IMR-90 (cell line): ENCODE results near the gene SPATS2L. TPM values are rescaled to one million over a fixed set of nuclear protein-coding genes. Genes with fewer than 3 reads are reported as not detected.

Experiments used
- ATAC-seq: fragments of 200-7000 bp; cut with Tn5 transposase; 2 replicates; pipeline ENCODE4 v1.9.1; 2020; ENCODE audit warnings: low read depth, mild to moderate bottlenecking, moderate library complexity
- BruUV-seq: library from RNA; stranded (reverse); fragments of 400-500 nt; replicated peaks from 2 replicates; lab custom pipeline; 2021; lab: Mats Ljungman, UMichigan
- CTCF ChIA-PET: fragments of 300-600 bp; formaldehyde crosslinking; extraction: SDS; loops from one replicate; lab custom pipeline; 2021; ENCODE audit warnings: antibody characterized with exemption; lab: Yijun Ruan, JAX
- POLR2A ChIA-PET: fragments of 300-600 bp; sonication (Branson Sonifier 250); formaldehyde crosslinking; loops from one replicate; lab custom pipeline; 2022; ENCODE audit warnings: antibody characterized with exemption; ENCODE audit not compliant: unreplicated experiment; lab: Charles Lee
- DNase-seq: peaks from one replicate; pipeline ENCODE4 v3.0.0; 2013
- H2AFZ ChIP-seq: replicated peaks from 2 replicates; pipeline ENCODE3; 2013; ENCODE audit warnings: low read length, mild to moderate bottlenecking; ENCODE audit not compliant: poor library complexity
- H2AK5ac ChIP-seq: 2 replicates; pipeline ENCODE4 v1.6.1; 2013; ENCODE audit warnings: low read depth, low read length, inconsistent platforms
- H2AK9ac ChIP-seq: replicated peaks from 2 replicates; pipeline ENCODE3; 2013; ENCODE audit warnings: mild to moderate bottlenecking, low read depth, low read length, moderate library complexity; ENCODE audit not compliant: poor library complexity
- H2BK120ac ChIP-seq: 2 replicates; pipeline ENCODE4 v1.6.1; 2013; ENCODE audit warnings: low read depth, low read length, inconsistent platforms
- H2BK15ac ChIP-seq: 3 replicates; pipeline ENCODE4 v1.6.1; 2013; ENCODE audit warnings: low read depth, low read length, inconsistent platforms
- H2BK20ac ChIP-seq: 2 replicates; pipeline ENCODE4 v1.6.1; 2013; ENCODE audit warnings: low read depth, mild to moderate bottlenecking, inconsistent platforms, low read length, moderate library complexity
- H2BK5ac ChIP-seq: 2 replicates; pipeline ENCODE4 v1.6.1; 2013; ENCODE audit warnings: mild to moderate bottlenecking, low read depth, low read length, inconsistent platforms; ENCODE audit not compliant: poor library complexity, severe bottlenecking
- H3K14ac ChIP-seq: replicated peaks from 2 replicates; pipeline ENCODE4 v1.6.1; 2013; ENCODE audit warnings: low read depth, low read length, inconsistent platforms
- H3K18ac ChIP-seq: 2 replicates; pipeline ENCODE4 v1.6.1; 2013; ENCODE audit warnings: low read depth, low read length, control low read depth
- H3K23ac ChIP-seq: 2 replicates; pipeline ENCODE4 v1.6.1; 2013; ENCODE audit warnings: low read depth, low read length, inconsistent platforms
- H3K27ac ChIP-seq: 2 replicates; pipeline ENCODE4 v1.5.1; 2013; ENCODE audit warnings: mild to moderate bottlenecking, control low read depth, low read length; ENCODE audit not compliant: insufficient read depth
- H3K27me3 ChIP-seq: 2 replicates; pipeline ENCODE4 v1.6.1; 2013; ENCODE audit warnings: low read length; ENCODE audit not compliant: control insufficient read depth, insufficient read depth
- H3K36me3 ChIP-seq: 2 replicates; pipeline ENCODE4 v1.6.1; 2013; ENCODE audit warnings: low read length, mixed read lengths; ENCODE audit not compliant: control insufficient read depth, insufficient read depth
- H3K4ac ChIP-seq: 2 replicates; pipeline ENCODE4 v1.6.1; 2013; ENCODE audit warnings: low read depth, low read length, inconsistent platforms
- H3K4me1 ChIP-seq: 2 replicates; pipeline ENCODE4 v1.6.1; 2013; ENCODE audit warnings: low read length, mixed read lengths; ENCODE audit not compliant: control insufficient read depth, insufficient read depth
- H3K4me2 ChIP-seq: 2 replicates; pipeline ENCODE4 v1.6.1; 2013; ENCODE audit warnings: low read depth, mild to moderate bottlenecking, control low read depth, low read length, moderate library complexity
- H3K4me3 ChIP-seq: 2 replicates; pipeline ENCODE4 v1.5.1; 2013; ENCODE audit warnings: low read depth, mild to moderate bottlenecking, control low read depth, low read length, moderate library complexity; ENCODE audit not compliant: insufficient read depth
- H3K56ac ChIP-seq: 2 replicates; pipeline ENCODE4 v1.6.1; 2013; ENCODE audit warnings: low read length, inconsistent platforms; ENCODE audit not compliant: insufficient read depth; ENCODE audit errors: extremely low read depth
- H3K79me1 ChIP-seq, 2 experiments: 2 replicates each; pipeline ENCODE4 v1.6.1; 2013; ENCODE audit warnings: low read length in 2 of 2, inconsistent platforms in 1 of 2, low read depth in 1 of 2
- H3K9ac ChIP-seq: 2 replicates; pipeline ENCODE4 v1.6.1; 2013; ENCODE audit warnings: low read depth, low read length, control low read depth
- H3K9me1 ChIP-seq: 2 replicates; pipeline ENCODE4 v1.6.1; 2013; ENCODE audit warnings: low read length, inconsistent platforms; ENCODE audit not compliant: insufficient read depth
- H3K9me3 ChIP-seq: 2 replicates; pipeline ENCODE4 v1.6.1; 2013; ENCODE audit warnings: low read length; ENCODE audit not compliant: control insufficient read depth, insufficient read depth
- H4K20me1 ChIP-seq: 2 replicates; pipeline ENCODE4 v1.6.1; 2013; ENCODE audit warnings: low read length, inconsistent platforms; ENCODE audit not compliant: insufficient read depth
- H4K5ac ChIP-seq: 2 replicates; pipeline ENCODE4 v1.6.1; 2013; ENCODE audit warnings: mild to moderate bottlenecking, low read depth, low read length, control low read depth
- H4K8ac ChIP-seq, 2 experiments: 2 replicates each; pipeline ENCODE4 v1.6.1; 2013; ENCODE audit warnings: low read depth in 2 of 2, low read length in 2 of 2, control low read depth in 1 of 2, inconsistent platforms in 1 of 2
- H4K91ac ChIP-seq: 2 replicates; pipeline ENCODE4 v1.6.1; 2013; ENCODE audit warnings: low read depth, low read length, inconsistent platforms; ENCODE audit not compliant: insufficient read depth
- CEBPB ChIP-seq: IDR thresholded peaks from 2 replicates; pipeline ENCODE4 v1.6.1; 2012; ENCODE audit warnings: low read depth, low read length, improper control_type of control experiment
- SMC3 ChIP-seq: fragments of 150-350 bp; IDR thresholded peaks from 2 replicates; pipeline ENCODE4 v1.6.1; 2016; ENCODE audit warnings: low read depth, mild to moderate bottlenecking, antibody characterized with exemption, low read length, moderate library complexity
- WGBS, 2 experiments: methylation state at CpG; one replicate each; pipeline versions ENCODE4 v1.1.5 to v1.1.7; 2013; ENCODE audit warnings: missing lambda C conversion rate in 2 of 2; ENCODE audit not compliant: insufficient read length in 1 of 2; ENCODE audit errors: extremely low coverage in 2 of 2; 5-methylcytosine and 5-hydroxymethylcytosine counted together
- dilution Hi-C: fragments of 300-500 bp; cut with HindIII; formaldehyde crosslinking; loops from one replicate; pipeline ENCODE4 v1.14.3; 2018; ENCODE audit warnings: low sequenced_read_pairs; ENCODE audit not compliant: unreplicated experiment
- in situ Hi-C: fragments of 300-500 bp; cut with MboI; formaldehyde crosslinking; loops from 3 replicates; pipeline ENCODE4 v1.14.3; 2019; ENCODE audit warnings: low sequenced_read_pairs, inconsistent platforms, mixed read lengths
- intact Hi-C: fragments of 100-400 bp; cut with micrococcal nuclease; formaldehyde crosslinking; loops from 2 replicates; pipeline ENCODE4 v1.10.0; 2022
- polyA plus RNA-seq, 3 experiments: library from polyadenylated mRNA; depleted of rRNA; stranded (reverse); fragments of >200 nt; gene quantifications; 2 replicates each; pipeline ENCODE4 v1.2.3, GENCODE V29; 2012; ENCODE audit warnings: low replicate concordance in 1 of 3
- total RNA-seq: library from RNA; depleted of rRNA; stranded (reverse); fragments of >200 nt; gene quantifications from 2 replicates; pipeline ENCODE4 v1.2.3, GENCODE V29; 2012

Gene SPATS2L
- total and polyA plus RNA-seq, 2 of the 4 experiments (the other 2 are of a cell fraction) = 118 to 155 TPM

DNA sequence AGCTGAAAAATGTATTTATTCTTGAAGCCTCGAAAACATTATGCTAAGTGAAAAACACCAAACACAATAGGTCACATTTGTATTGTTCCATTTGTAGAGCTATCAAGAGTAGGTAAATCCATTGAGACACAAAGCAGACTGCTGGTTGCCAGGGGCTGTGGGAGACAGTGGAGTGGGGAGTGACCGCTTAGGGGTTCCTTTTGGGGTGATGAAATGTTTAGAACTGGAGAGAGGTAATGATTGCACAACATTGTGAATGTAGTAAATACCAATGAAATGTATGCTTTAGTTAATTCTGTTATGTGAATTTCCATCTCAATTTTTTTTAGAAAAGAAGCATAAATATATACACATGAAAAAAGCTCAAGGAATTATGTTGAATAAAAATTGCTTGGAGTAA is 187.6 kb downstream of the SPATS2L start:
- H3K27ac ChIP-seq = no peak overlapping the region
- ATAC-seq = no peak
- H3K14ac ChIP-seq = no peak overlapping the region
- H3K56ac ChIP-seq = no peak overlapping the region
- H3K4me1 ChIP-seq = no peaks in the 10 kb centered on the region
- CTCF ChIA-PET = interaction anchor here (1.0 to 1.4 kb wide), 2 partner anchors 10 to 16 kb away, joined by 3 to 4 read pairs; partner anchors contain the start of gene KCTD18
- H2BK20ac ChIP-seq = no peak overlapping the region
- no peak overlapping the region for H4K5ac ChIP-seq
- H2BK5ac ChIP-seq = no peak overlapping the region
- H3K9me1 ChIP-seq = peaks cover 4% of the 10 kb centered on the region; the same call in 1 of the 2 replicates
- no peak overlapping the region for H2BK120ac ChIP-seq
- no peak overlapping the region for H3K4me3 ChIP-seq
- peaks cover 25% of the 10 kb centered on the region for H3K36me3 ChIP-seq
- no peak overlapping the region for H3K23ac ChIP-seq
- no peak overlapping the region for H3K4ac ChIP-seq
- no peaks in the 10 kb centered on the region for H3K9me3 ChIP-seq
- dilution Hi-C loops (no loop called here), in situ Hi-C loops (no loop called here), intact Hi-C loops (no loop called here)
- H2AK9ac ChIP-seq = no peak overlapping the region
- no peaks in the 10 kb centered on the region for H4K20me1 ChIP-seq
- POLR2A ChIA-PET = no interaction called here
- no peak overlapping the region for H2AK5ac ChIP-seq
- H3K18ac ChIP-seq = no peak overlapping the region
- no peak overlapping the region for H3K4me2 ChIP-seq
- H4K91ac ChIP-seq = no peak overlapping the region
- H3K27me3 ChIP-seq = no peaks in the 10 kb centered on the region
- no peak overlapping the region for H2AFZ ChIP-seq
- peaks cover 0 to 3% of the 10 kb centered on the region in 2 experiments; a peak in 1 of 4 replicates for H3K79me1 ChIP-seq
- TF ChIP-seq CEBPB (peak; percentile 81), SMC3 (no peak)
- no peak overlapping the region for H3K9ac ChIP-seq
- no peak overlapping the region for H2BK15ac ChIP-seq
- no peak overlapping the region for H4K8ac ChIP-seq
- no TSS peak for BruUV-seq
- no peak for DNase-seq
- WGBS, 2 experiments = no CpG with 5 or more reads among the region's 2 CpGs
